Sciatic nerve (tissue), 2 donors: ENCODE data around the gene HRCT1. TPM values are rescaled to one million over a fixed set of nuclear protein-coding genes. Genes with fewer than 3 reads are reported as not detected.

Experiments used
- ATAC-seq: fragments of 200-7000 bp; cut with Tn5 transposase; one replicate; pipeline ENCODE4 v1.9.1; 2020; ENCODE audit warnings: mild to moderate bottlenecking, moderate library complexity
- DNase-seq: peaks from one replicate; pipeline ENCODE4 v3.0.0-alpha.2; 2020; ENCODE audit warnings: low spot score
- intact Hi-C: fragments of 100-400 bp; cut with DNase I; formaldehyde crosslinking; loops from one replicate; pipeline ENCODE4 v1.14.2; 2022
- total RNA-seq: library from RNA; stranded (reverse); fragmentation: NEBNext Ultra II Directional; extraction: Animal tissue kit (Norgen Biotek cat#: 25700); gene quantifications from one replicate; pipeline ENCODE4 v1.2.1, GENCODE V29; 2021
- donor health status: DM: no; HTN: no; CAD: no.
- donor health status: DM: no; HTN: no; CAD: no.

The HRCT1 gene
- 4.5 TPM for total RNA-seq

DNA sequence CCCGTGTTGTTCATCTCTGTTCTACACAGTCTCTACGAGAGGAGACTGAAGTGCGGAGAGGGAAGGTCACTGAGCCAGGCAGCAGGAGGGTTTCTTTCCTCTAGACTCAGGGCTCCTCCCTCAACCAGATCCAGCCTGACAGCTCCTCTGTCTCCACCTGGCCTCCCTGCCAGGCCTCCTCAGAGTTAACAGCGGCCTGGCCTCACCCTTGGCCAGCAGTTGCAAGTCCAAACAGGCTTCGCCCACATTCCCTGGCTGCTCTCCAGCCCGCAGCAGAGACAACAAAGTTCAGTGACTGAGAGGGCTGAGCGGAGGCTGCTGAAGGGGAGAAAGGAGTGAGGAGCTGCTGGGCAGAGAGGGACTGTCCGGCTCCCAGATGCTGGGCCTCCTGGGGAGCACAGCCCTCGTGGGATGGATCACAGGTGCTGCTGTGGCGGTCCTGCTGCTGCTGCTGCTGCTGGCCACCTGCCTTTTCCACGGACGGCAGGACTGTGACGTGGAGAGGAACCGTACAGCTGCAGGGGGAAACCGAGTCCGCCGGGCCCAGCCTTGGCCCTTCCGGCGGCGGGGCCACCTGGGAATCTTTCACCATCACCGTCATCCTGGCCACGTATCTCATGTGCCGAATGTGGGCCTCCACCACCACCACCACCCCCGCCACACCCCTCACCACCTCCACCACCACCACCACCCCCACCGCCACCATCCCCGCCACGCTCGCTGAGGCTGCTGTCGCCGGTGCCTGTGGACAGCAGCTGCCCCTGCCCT, at the start of gene HRCT1:
Gene HRCT1 (plus strand): TSS at position 291 of the 768 bp plus-strand sequence. CDS start 86 bp downstream, at position 377.
- DNase-seq (peak; percentile 95), ATAC-seq (peak; percentile 74)
- intact Hi-C loops, result no loop called here

DNA sequence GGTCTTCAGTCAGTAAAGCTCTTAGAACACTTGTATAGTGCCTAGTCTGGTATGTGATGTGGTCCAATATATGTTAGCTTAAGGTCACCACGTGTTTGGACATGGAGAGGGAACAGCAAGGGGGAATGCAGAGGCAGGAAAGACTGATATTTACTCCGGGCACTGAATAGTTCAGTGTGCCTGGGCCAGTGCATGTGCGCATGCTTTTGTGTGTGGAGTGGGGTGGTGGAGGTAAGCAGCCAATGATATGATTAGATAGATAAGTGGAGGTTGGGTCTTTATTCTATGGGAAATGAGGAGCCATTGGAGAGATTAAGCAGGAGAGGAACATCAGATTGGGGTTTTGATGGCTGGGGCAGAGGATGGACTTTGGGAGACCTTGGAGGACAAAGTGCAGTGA, 49.8 kb upstream of the HRCT1 start:
- intact Hi-C loops, result no loop called here
- ATAC-seq, result no peak
- no peak for DNase-seq

DNA sequence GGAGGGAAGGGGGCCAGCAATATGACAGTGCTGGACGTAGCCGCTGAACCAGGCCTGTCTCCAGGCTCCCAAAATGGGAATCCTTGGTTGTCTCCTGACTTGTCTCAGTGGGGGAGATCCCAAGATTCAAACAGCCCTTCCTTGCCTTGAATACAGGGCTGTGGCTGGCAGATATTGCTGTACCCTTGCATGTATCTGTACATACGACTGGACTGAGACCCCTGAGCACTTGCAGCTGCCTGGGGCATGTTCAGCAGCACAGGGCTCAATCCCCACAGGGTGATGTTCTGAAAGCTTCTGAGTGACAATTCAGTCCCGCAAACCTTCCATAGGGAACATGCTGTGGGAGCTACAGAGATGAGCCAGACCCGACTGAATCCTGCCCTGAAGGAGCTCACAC, 49.1 kb upstream of the HRCT1 start:
- DNase-seq (peak; percentile 26), ATAC-seq (no peak)
- intact Hi-C loops, result no loop called here

DNA sequence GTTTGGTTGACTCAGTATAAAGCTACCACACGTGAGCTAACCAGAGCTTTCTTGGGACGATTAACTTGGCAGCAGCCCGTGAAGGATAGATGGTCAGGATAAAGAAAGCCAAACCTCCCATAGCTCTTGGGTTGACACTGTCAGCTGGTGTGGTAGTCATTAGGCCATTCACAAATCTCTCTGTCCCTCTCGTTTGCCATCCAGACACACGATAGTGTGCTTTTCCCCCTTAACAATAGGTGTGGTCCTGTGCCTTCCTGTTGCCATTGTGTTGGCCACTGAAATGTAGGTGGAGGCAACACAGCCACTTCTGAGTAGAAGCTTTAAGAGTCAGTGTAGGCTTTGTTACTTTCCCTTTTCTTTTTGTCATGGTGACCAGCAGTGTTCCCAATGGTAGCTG, 47.5 kb upstream of the HRCT1 start:
- DNase-seq (no peak), ATAC-seq (no peak)
- intact Hi-C loops, result no loop called here

DNA sequence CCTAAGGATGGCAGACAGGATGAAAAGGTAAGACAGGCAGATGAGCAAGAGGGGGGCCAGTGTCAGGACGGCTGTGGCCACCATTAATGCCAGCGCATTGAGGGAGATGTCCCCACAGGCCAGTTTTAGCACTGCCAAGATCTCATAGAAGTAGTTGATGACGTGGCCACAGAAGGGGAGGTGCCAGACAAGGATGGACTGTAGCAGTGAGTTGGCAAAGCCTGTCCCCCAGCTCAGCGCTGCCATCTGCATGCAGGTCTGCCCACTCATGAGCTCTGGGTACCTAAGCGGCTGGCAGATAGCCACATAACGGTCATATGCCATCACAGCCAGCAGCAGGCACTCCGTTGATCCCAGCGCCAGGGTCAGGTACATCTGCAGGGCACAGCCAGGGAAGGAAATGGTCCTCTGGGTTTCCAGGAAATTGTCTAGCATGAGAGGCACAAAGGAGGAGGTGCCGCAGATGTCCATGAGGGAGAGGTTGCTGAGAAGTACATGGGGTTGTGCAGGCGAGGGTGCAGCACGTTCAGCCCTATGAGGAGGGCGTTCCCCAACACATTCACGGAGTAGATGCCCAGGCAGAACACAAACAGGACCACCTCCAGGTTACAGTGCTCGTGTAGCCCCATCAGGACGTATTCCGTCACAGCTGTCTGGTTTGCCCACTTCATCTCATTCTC, 46.6 kb upstream of the HRCT1 start:
- ATAC-seq (peak; percentile 58), DNase-seq (peak; percentile 62)
- intact Hi-C loops, result no loop called here

DNA sequence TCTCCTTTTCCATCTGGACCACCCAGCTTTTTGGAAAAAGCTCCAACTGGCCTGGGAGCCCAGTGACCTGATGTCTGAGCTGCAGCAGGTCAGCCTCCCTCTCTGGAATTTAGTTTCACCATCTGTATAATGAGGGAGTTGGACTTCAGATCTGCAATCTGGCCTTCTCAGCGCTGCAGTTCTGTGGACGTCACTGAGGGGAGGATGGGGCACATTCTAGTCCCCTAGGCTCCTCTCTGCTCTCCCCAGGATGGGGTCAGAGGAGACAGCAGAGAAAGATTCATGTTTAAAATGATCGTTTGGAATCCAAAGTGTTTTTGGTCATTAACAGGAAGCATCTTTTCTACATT, 46.0 kb upstream of the HRCT1 start:
- peak; percentile 52 for DNase-seq

DNA sequence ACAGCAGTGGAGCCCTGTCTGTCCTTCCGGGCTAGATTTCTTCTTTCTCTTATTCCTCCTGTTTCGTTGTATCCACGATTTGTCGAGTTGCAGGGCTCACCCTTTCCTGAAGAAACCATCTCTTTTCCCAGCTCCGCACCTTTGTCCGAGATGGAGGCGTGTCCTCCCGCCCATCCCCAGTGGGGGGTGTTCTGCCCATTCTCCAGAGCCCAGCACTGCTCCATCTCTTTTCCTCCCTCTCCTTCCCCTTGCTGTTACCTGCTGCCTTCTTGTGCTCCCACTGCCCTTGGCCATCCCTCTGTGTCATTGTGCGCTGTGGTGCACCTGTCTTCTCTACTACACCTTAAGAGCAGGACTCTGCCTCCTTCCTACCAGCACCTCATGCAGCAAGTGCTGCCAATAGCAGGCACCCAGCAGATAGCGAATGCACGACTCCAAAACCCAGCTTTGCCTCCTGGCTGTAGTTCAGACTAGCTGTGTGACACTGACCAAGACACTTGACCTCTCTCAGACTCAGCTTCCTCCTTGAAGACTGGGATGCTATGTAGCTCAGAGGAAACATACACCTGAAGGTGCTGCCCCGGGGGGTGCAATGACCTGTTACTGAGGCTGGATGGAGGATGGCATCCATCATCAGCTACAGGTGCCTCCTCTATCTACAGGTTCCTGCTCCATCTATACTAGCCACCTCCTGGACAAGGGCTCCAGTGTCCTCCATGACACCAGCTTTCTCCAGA, 44.7 kb upstream of the HRCT1 start:
- no peak for DNase-seq
- no peak for ATAC-seq
- intact Hi-C loops, result no loop called here

More for the DNA sequence above, 46.0 kb upstream of the HRCT1 start:
- intact Hi-C loops, result no loop called here
- ATAC-seq, result peak; percentile 73

DNA sequence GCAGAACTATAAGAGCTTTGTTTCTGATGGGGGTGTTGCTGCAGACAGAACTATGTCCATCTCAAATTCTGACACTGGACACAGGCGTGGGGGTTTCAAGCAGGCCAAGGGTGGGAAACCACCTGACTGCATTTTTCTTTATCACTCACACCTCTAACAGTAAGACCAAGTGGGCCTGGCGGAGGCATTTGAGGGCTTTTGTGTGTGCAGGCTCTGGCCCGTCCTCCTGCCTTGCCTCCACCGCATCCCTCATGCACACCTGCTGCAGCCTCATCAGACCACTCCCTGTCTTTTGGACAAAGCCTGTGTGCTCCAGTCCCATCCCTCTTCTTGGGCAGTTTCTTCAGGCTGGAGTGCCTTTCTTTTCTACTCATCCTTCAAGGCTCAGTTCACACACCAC, 43.7 kb upstream of the HRCT1 start:
- no peak for ATAC-seq
- intact Hi-C loops, result no loop called here
- DNase-seq, result no peak

DNA sequence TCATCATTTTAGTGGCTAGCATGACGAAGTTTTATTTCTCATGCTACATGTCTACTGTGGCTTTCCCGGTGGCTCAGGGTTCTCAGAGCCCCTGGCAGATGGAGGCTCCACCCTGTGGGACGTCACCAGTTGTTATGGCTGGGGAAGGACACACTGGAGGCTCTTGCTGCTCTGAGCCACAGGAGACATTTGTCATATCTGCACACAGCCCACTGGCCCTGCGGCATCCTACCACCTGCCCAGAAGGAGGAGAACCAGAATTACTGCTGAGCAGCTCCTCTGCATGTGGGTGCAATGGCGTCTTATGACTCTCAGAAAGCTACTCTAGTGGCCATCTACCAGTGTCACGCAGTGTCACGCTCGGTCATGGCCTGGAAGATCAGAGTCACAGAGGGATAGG, 42.4 kb upstream of the HRCT1 start:
- intact Hi-C loops, result no loop called here
- ATAC-seq (no peak), DNase-seq (peak; percentile 28)

DNA sequence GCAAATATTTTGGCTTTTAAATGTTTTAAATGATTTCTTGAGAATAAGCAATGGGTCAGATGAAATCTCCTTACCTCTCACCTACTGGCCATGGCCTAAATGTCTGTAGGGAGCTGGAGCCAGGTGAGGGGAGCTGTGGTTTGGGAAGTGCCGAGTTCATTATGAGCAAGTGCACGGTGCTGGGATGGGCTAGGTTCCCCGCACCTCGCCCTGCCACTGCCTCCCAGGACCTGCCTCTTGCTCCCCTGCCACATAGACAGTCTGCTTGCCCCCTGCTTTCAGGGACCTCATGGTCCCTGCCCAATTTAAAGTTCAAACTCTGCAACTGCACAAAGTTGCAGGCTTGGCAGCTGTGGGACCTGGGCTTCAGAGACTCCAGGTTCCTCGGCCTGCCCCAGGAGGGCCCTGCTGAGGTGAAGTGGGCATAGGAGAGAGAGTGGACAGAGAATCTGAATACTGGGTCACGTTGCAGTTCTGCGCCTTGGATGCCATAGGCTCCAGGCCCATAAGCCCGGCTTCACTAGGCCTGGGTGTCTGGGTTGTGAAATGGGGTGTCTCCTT, 41.2 kb upstream of the HRCT1 start:
- ATAC-seq, result no peak
- intact Hi-C loops, result no loop called here
- no peak for DNase-seq

DNA sequence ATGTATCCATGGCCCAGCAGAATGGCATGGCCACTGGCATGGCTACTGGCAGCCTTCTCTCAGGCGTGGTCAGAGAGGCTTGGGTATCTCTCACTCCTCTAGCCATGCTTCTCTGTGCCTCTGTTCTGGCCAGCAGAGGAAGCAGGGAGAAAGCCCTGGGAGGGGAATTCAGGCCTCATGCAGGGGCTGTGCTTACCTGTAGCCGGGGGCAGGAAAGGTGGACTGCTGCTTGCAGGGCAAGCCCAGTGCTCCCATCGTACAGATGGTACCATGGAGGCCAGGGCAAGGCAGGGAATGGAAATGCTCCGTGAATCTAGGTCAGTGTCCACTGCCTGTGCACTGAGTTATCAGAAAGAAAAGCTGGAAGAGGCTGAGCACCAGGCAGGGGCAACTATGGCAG, 38.5 kb upstream of the HRCT1 start:
- intact Hi-C loops, result no loop called here

DNA sequence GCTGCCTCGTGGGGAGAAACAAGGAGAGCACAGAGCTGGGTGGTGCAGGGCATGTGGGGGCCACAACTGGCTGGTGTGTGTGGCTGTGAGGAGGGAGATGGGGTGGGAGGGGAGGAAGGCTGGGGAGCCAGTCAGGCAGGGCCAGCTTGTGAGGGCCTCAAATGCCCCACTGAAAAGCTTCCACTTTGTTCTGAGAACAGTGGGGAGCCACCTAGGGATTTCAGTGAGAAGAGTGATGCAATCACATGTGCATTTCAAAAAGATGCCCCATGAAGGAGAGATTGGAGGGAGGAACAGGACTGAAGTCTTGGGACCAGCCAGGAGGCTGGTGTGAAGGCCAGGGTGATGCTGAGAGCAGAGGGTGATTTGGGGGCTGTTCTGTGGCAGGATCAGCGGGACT, 37.1 kb upstream of the HRCT1 start:
- DNase-seq (no peak), ATAC-seq (no peak)
- intact Hi-C loops, result no loop called here

More for the DNA sequence above, 38.5 kb upstream of the HRCT1 start:
- DNase-seq (no peak), ATAC-seq (no peak)

DNA sequence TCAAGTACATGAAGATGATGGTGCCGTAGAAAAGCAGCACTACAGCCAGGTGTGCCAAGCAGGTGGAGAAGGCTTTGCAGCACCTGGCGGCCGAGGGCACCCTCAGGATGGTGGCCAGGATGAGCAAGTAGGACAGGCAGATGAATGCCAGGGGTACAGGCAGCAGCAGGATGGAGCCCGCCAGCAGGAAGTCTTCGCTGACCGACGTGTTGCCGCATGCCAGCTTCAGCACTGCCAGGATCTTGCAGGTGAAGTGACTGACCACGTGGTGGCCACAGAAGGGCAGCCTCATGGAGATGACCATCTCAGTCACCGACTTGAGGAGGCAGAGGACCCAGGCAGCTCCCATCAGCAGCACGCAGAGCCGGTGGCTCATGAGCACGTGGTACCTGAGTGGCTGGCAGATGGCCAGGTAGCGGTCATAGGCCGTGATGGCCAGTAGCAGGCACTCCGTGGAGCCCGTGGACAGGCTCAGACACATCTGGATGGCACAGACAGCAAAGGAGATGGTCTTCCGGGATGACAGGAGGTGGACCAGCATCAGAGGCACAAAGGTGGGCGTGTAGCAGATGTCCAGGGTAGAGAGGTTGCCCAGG, 36.3 kb upstream of the HRCT1 start:
- DNase-seq (no peak), ATAC-seq (no peak)
- intact Hi-C loops, result no loop called here

DNA sequence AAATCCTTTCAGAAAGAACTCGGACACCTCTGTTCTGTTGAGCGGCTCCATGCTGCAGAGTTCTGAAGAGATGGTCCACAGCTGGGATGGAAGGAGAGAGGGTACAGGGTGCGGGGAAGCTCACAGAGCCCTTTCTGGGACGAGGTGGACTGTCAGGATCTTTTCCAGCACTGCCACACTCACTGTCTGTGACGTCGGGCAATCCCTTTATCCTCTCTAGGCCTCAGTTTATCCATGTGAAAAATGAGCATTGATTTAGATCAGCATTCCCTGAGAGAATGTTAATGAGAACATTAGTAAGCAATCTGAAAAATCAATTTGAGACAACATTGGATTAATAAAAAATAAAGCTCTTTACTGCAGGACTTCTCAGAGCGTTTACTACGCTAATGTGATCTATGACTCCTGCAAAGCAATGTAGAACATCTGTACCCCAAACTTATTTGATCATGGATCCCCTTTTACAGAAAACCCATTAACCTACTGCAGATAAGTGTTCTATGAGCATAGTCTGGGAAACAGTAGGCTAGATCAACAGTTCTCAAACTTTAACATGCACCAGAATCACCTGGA, 35.6 kb upstream of the HRCT1 start, which contains the start of gene OR13J1:
Gene OR13J1 (minus strand): TSS at position 51 of the 573 bp plus-strand sequence. CDS start 0 bp downstream, at position 51.
- intact Hi-C loops, result no loop called here
- ATAC-seq, result no peak

DNA sequence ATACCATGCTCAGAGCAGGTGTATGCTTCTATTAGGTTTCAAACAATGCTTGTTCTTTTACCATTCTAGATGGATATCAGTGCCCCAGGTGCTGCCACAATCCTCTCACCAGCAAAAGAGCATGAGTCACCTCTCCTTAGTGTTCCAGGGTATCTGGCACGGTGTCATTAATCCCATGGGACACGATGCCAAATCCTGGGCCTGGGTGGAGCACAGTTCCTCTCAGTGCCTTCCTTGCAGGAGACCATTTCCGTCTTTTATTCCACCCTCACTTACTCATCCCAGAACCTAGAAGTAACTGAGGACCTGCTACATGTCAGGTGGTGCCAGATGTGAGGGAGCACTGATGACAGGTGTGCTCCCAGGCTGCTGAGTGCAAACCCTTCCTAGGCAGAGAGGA, 34.5 kb upstream of the HRCT1 start:
- ATAC-seq (no peak), DNase-seq (no peak)
- intact Hi-C loops, result no loop called here

More for the DNA sequence above, 35.6 kb upstream of the HRCT1 start, which contains the start of gene OR13J1:
- no peak for DNase-seq

DNA sequence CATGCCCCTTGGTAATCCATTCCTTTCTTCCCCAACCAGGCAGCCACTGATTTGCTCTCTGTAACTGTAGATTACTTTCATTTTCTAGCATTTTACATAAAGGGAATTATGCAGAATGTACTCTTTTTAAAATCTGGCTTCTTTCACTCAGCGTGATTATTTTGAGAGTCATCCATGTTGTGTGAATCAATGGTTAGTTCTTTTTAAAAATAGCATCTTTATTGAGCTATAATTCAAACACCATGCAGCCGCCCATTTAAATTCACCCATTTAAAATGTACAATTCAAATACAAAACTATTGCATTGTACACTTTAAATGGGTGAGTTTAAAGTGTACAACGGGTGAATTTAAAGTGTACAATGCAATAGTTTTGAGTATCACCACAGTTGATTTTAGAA, 33.5 kb upstream of the HRCT1 start:
- no peak for DNase-seq
- no peak for ATAC-seq
- intact Hi-C loops, result no loop called here

DNA sequence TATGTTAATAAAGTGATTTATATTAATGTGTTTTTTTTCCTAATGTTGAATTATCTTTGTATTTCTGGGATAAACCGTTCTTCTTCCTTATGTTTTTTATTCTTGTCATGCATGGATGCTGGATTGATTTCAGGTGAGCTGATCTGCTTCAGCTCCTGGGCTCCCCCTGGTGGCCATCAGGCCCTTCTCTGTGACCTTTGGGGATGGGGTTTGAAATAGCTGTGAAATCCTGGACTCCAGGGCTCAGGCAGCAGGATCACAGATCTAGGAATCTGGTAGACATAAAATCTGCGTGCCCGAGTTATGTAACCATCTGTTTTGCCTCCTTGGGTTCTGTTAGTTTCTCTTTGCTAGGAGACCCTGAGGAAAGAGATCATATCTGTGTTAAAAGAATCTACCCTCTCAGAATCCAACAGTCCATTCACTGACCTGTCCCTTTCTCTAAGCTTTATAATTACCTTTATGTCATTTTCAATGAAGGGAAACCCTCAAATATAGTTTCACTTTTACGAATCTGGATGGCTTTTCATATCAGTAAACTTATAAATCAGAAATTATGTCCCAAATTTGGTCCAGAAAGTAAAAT, 23.6 kb upstream of the HRCT1 start:
- intact Hi-C loops, result loop anchor here (5.0 kb wide), 1 partner anchor 90 kb away; the partner anchor contains the start of gene NPR2
- ATAC-seq, result peak; percentile 97
- DNase-seq, result peak; percentile 92

DNA sequence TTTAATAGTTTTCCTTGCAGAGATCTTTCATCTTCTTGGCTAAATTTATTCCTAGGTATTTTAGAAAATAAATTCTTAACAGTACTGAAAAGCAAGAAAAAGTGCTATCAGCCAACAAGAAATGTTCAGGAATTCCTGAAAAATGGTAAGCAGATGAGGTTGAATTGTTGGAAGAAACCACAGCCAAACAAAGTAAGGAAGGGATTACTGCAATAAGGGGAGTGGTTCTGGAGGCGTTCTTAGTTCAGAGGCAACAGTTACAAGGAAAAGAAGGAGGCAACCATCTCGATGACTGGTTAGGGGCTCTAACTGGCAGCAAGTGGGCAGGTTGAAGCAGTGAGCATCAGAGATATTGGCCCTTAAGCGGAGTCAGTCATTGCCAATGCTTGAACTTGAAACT, 23.0 kb upstream of the HRCT1 start:
- intact Hi-C loops, result loop anchor here (5.0 kb wide), 1 partner anchor 91 kb away; the partner anchor contains the start of gene NPR2
- ATAC-seq (peak; percentile 81), DNase-seq (no peak)
